ENCODE results near the gene RWDD4.

The RWDD4 gene

DNA sequence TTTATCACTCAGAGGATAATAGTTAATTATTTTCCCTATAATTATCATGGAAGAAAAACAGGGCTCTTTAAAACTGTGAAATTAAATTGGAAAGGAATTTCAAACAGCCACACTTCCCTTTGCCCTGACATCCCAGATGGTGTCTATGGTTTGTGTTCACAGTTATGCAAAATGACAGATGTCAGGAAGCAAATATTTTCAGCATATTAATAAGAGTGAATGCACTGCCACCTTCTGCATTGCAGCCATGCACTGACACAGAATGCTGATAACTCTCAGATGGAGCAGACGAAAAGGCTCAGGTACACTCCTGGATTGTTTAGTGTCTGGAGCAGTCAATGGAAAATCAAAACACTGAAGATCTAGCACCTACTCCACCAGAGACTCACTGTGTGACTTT lies 57.6 kb downstream of the RWDD4 start:
- Histone ChIP-seq H3K9ac (ENCODE audit: low read length in 2 of 2) (no peak overlapping the region), H3K4me1 (ENCODE audit: control insufficient read depth, insufficient read depth, low read length) (no peaks in the 10 kb centered on the region), H3K36me3 (ENCODE audit: control insufficient read depth in 2 of 2, insufficient read depth in 2 of 2, low read length in 2 of 2) (no peaks in the 10 kb centered on the region), H3K9me3 (ENCODE audit: control insufficient read depth in 2 of 2, low read length in 2 of 2) (no peaks in the 10 kb centered on the region), H3K27ac (ENCODE audit: low read length) (no peak overlapping the region), H3K4me3 (ENCODE audit: low read length in 2 of 2) (no peak overlapping the region), H3K27me3 (ENCODE audit: control insufficient read depth in 1 of 2, insufficient read depth in 2 of 2, low read length in 2 of 2) (no peaks in the 10 kb centered on the region)

DNA sequence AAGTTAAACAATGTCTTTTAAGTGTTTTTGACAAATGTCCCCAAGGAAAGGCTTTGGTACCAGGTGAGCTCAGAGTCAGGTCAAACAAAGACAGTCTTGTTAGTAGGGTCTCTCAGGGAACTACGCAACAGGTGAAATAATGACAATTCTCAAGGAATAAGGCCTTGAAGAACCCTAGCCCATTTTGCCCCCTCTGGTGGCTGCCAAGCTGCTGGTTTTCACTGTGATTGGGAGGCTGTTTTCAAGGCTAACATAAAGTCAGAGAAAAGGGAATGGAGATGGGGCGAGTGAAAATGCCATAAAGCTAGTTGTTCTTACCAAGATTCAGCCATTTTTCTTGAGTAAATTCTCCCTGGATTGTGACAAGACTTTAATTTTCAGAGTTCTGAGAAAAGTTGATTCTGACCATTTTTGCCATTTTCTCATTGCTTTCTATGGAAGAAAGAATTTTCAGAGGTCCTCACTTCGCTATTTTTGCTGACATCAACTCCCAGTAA lies 58.7 kb downstream of the RWDD4 start:
- Histone ChIP-seq H3K9ac (ENCODE audit: low read length in 2 of 2) (no peak overlapping the region), H3K27me3 (ENCODE audit: control insufficient read depth in 1 of 2, insufficient read depth in 2 of 2, low read length in 2 of 2) (no peaks in the 10 kb centered on the region), H3K36me3 (ENCODE audit: control insufficient read depth in 2 of 2, insufficient read depth in 2 of 2, low read length in 2 of 2) (no peaks in the 10 kb centered on the region), H3K27ac (ENCODE audit: low read length) (no peak overlapping the region), H3K9me3 (ENCODE audit: control insufficient read depth in 2 of 2, low read length in 2 of 2) (no peaks in the 10 kb centered on the region), H3K4me1 (ENCODE audit: control insufficient read depth, insufficient read depth, low read length) (peaks cover 3% of the 10 kb centered on the region), H3K4me3 (ENCODE audit: low read length in 2 of 2) (no peak overlapping the region)

DNA sequence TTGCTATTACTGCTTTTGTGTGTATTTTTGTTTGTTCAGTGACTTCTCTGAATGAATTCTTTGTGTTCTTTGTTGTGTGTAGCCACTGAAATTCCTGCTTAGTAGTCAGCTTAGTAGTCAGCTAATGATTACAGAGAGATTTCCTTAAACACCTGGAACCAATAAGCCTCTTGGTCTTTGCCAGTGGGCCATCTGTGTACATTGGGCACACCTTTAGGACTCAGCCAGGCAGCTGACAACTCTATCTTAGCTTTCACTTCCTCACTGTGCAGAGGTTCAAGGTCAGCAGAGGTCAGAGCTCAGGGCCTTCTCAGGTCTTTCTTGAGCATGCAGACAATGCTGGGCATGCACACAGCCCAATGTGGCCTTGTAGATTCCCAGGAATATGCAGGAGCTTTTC lies 59.3 kb downstream of the RWDD4 start:
- Histone ChIP-seq H3K4me1 (ENCODE audit: control insufficient read depth, insufficient read depth, low read length) (peaks cover 3% of the 10 kb centered on the region), H3K27ac (ENCODE audit: low read length) (no peak overlapping the region), H3K9me3 (ENCODE audit: control insufficient read depth in 2 of 2, low read length in 2 of 2) (no peaks in the 10 kb centered on the region), H3K27me3 (ENCODE audit: control insufficient read depth in 1 of 2, insufficient read depth in 2 of 2, low read length in 2 of 2) (no peaks in the 10 kb centered on the region), H3K4me3 (ENCODE audit: low read length in 2 of 2) (no peak overlapping the region), H3K9ac (ENCODE audit: low read length in 2 of 2) (no peak overlapping the region), H3K36me3 (ENCODE audit: control insufficient read depth in 2 of 2, insufficient read depth in 2 of 2, low read length in 2 of 2) (no peaks in the 10 kb centered on the region)

DNA sequence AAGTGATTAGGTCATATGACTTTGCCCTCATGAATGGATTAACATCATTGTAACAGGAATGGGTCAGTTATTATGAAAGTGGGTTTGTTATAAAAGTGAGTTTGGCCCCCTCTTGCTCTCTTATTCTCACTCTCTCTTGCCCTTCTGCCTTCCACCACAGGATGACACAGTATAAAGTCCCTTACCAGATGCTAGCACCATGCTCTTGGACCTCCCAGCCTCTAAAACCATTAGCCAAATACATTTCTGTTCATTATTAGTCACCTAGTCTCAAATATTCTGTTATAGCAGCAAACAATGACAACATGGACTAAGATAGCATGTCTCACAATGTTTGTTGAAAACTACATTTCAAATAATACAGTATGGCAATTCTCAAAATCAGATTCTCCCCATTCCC lies 59.7 kb downstream of the RWDD4 start:
- Histone ChIP-seq H3K27ac (ENCODE audit: low read length) (no peak overlapping the region), H3K4me3 (ENCODE audit: low read length in 2 of 2) (no peak overlapping the region), H3K9me3 (ENCODE audit: control insufficient read depth in 2 of 2, low read length in 2 of 2) (no peaks in the 10 kb centered on the region), H3K9ac (ENCODE audit: low read length in 2 of 2) (no peak overlapping the region), H3K36me3 (ENCODE audit: control insufficient read depth in 2 of 2, insufficient read depth in 2 of 2, low read length in 2 of 2) (no peaks in the 10 kb centered on the region), H3K27me3 (ENCODE audit: control insufficient read depth in 1 of 2, insufficient read depth in 2 of 2, low read length in 2 of 2) (no peaks in the 10 kb centered on the region), H3K4me1 (ENCODE audit: control insufficient read depth, insufficient read depth, low read length) (peaks cover 3% of the 10 kb centered on the region)

GRCh38 chr4:183596067-183596757 lies 62.8 kb downstream of the RWDD4 start:
- H3K9me3 ChIP-seq (ENCODE audit: control insufficient read depth in 2 of 2, low read length in 2 of 2): no peaks in the 10 kb centered on the region
- H3K27ac ChIP-seq (ENCODE audit: low read length): no peak overlapping the region
- no peak overlapping the region for H3K4me3 ChIP-seq (ENCODE audit: low read length in 2 of 2)
- H3K4me1 ChIP-seq (ENCODE audit: control insufficient read depth, insufficient read depth, low read length): peaks cover 3% of the 10 kb centered on the region
- no peaks in the 10 kb centered on the region for H3K27me3 ChIP-seq (ENCODE audit: control insufficient read depth in 1 of 2, insufficient read depth in 2 of 2, low read length in 2 of 2)
- no peaks in the 10 kb centered on the region for H3K36me3 ChIP-seq (ENCODE audit: control insufficient read depth in 2 of 2, insufficient read depth in 2 of 2, low read length in 2 of 2)
- H3K9ac ChIP-seq (ENCODE audit: low read length in 2 of 2): no peak overlapping the region

- Histone ChIP-seq H3K27ac (ENCODE audit: low read length) (no peak overlapping the region), H3K9me3 (ENCODE audit: control insufficient read depth in 2 of 2, low read length in 2 of 2) (no peaks in the 10 kb centered on the region), H3K4me3 (ENCODE audit: low read length in 2 of 2) (no peak overlapping the region), H3K27me3 (ENCODE audit: control insufficient read depth in 1 of 2, insufficient read depth in 2 of 2, low read length in 2 of 2) (no peaks in the 10 kb centered on the region), H3K9ac (ENCODE audit: low read length in 2 of 2) (no peak overlapping the region), H3K4me1 (ENCODE audit: control insufficient read depth, insufficient read depth, low read length) (peaks cover 3% of the 10 kb centered on the region), H3K36me3 (ENCODE audit: control insufficient read depth in 2 of 2, insufficient read depth in 2 of 2, low read length in 2 of 2) (no peaks in the 10 kb centered on the region)
Measured at GRCh38 chr4:183594823-183595222, 64.2 kb downstream of the RWDD4 start.

GRCh38 chr4:183591301-183591700 lies 67.7 kb downstream of the RWDD4 start:
- Histone ChIP-seq H3K4me1 (ENCODE audit: control insufficient read depth, insufficient read depth, low read length) (peaks cover 12% of the 10 kb centered on the region), H3K27me3 (ENCODE audit: control insufficient read depth in 1 of 2, insufficient read depth in 2 of 2, low read length in 2 of 2) (no peaks in the 10 kb centered on the region), H3K36me3 (ENCODE audit: control insufficient read depth in 2 of 2, insufficient read depth in 2 of 2, low read length in 2 of 2) (no peaks in the 10 kb centered on the region), H3K4me3 (ENCODE audit: low read length in 2 of 2) (no peak overlapping the region), H3K27ac (ENCODE audit: low read length) (no peak overlapping the region), H3K9me3 (ENCODE audit: control insufficient read depth in 2 of 2, low read length in 2 of 2) (no peaks in the 10 kb centered on the region), H3K9ac (ENCODE audit: low read length in 2 of 2) (no peak overlapping the region)

All from stomach smooth muscle (tissue), 2 donors.